Thyroid gland (tissue), 4 donors: Measurements from ENCODE around the gene FAM222B.

Source experiments
- POLR2A ChIP-seq, 2 donors: fragments of 450-650 bp; IDR thresholded peaks; one replicate each; pipeline ENCODE4 v1.6.1; 2017; ENCODE audit warnings: antibody characterized with exemption in 2 of 2, mild to moderate bottlenecking in 2 of 2, moderate library complexity in 1 of 2
- TF ChIP-seq, protein P1 (sequence below), 6 experiments: fragments of 200-600 bp in 3 of 6; fragments of 450-650 bp in 3 of 6; sonication (generic) in 3 of 6; IDR thresholded peaks; one replicate each; pipeline ENCODE4 v1.5.1; 2016 to 2019; ENCODE audit warnings: antibody characterized with exemption in 6 of 6, mild to moderate bottlenecking in 2 of 6, inconsistent platforms in 1 of 6, moderate library complexity in 1 of 6

DNA sequence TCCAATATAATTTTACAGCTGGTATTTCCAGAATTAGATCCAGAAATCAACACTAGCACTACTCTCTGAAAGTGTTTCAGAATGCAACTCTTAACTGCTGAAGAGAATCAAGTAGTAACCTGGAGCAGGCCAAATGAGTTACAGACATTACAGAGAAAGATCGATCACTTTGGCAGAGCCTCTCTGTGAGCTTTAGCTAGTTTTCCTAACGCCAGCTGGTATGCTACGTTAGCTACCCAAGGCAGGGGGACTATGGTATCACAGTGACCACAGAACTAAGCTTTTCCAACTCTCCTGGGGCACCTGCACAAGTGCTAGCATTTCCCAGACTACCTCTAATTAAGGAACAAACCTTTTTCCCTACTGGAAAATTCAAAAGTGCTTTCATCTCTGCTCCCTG lies 68.4 kb downstream of the FAM222B start:
- TF ChIP-seq POLR2A (IDR thresholded peaks at IDR 0.05), result no peak
- TF ChIP-seq, protein P1, sequence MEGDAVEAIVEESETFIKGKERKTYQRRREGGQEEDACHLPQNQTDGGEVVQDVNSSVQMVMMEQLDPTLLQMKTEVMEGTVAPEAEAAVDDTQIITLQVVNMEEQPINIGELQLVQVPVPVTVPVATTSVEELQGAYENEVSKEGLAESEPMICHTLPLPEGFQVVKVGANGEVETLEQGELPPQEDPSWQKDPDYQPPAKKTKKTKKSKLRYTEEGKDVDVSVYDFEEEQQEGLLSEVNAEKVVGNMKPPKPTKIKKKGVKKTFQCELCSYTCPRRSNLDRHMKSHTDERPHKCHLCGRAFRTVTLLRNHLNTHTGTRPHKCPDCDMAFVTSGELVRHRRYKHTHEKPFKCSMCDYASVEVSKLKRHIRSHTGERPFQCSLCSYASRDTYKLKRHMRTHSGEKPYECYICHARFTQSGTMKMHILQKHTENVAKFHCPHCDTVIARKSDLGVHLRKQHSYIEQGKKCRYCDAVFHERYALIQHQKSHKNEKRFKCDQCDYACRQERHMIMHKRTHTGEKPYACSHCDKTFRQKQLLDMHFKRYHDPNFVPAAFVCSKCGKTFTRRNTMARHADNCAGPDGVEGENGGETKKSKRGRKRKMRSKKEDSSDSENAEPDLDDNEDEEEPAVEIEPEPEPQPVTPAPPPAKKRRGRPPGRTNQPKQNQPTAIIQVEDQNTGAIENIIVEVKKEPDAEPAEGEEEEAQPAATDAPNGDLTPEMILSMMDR (IDR thresholded peaks at IDR 0.05), result no peak
